Measurements from ENCODE around the gene TSSK2.
"Not testable (repeated sequence)": the region's sequence is repeated elsewhere in the genome, so short reads cannot be mapped to it uniquely, and the experiment has no call there.

Gene TSSK2

DNA sequence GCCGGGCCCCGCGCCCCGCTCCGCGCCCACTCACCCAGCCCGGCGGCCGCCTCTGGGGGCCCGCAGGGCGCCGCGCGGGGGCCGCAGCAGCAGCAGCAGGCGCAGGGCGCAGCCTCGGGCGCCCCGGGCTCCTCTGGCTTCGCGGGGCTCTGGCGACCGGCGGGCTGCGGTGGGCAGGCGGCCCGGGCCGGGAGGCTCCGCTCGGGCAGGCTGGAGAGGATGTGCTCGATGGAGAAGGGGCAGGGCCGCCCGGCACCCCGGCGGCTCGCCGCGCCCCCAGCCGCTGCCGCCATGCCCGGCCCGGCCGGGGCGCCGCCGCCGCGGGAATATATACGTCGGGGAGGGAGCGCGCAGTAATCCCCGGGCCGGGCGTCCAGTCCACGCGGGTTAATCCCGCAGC, 18.9 kb downstream of the TSSK2 start, which contains the start of gene GSC2:
Gene GSC2, minus strand, starts transcription at position 302 of the 400 bp plus-strand sequence. Its CDS starts 9 bp downstream, at position 293.
- TF ChIP-seq, protein P1, sequence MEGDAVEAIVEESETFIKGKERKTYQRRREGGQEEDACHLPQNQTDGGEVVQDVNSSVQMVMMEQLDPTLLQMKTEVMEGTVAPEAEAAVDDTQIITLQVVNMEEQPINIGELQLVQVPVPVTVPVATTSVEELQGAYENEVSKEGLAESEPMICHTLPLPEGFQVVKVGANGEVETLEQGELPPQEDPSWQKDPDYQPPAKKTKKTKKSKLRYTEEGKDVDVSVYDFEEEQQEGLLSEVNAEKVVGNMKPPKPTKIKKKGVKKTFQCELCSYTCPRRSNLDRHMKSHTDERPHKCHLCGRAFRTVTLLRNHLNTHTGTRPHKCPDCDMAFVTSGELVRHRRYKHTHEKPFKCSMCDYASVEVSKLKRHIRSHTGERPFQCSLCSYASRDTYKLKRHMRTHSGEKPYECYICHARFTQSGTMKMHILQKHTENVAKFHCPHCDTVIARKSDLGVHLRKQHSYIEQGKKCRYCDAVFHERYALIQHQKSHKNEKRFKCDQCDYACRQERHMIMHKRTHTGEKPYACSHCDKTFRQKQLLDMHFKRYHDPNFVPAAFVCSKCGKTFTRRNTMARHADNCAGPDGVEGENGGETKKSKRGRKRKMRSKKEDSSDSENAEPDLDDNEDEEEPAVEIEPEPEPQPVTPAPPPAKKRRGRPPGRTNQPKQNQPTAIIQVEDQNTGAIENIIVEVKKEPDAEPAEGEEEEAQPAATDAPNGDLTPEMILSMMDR (IDR thresholded peaks at IDR 0.05; ENCODE audit: borderline replicate concordance, insufficient read depth, low read depth, low read length), result no peak
- no peak within 1 kb of the TSS for H3K4me3 ChIP-seq (ENCODE audit: low read depth, low read length)

DNA sequence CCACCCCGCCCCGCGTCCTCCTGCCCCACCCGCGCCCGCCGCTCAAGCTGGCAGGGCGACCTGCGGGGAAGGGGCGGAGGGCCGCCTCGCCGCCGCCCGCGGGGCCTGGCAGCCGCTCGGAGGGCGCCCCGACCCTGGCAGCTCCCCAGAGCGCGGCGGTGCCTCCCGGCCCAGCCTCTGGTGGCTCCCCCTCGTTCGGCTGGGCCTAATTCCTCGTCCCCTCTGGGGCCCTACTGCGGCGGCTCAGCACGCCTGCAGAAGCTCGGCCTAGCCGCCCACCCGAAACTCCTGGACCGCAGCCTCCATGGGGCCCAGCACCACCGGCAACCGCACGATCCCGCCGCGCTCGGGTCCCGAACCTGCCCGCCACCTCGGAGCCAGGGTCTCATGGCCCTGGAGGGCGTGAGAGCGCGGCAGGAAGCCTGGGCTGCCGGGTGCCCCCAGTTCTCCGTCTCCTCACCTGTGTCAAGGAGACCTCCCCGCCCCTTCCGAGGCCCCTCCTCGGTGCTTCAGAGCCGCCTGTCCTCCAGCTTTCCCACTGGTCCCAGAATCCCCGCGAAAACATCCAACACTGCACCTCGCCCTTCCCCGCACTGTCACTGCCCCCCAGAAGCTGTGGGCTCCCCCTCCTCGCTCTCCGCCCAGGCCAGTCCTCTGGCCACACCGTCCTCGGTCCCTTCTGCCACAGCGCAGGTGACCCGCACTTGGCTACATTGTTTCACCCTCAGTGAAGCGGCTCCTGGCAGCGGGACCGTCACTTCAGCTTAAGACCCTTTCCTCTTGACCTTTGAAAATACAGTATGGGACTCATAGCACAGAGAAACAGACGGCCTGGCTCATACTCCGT, 19.6 kb downstream of the TSSK2 start:
- H3K4me3 ChIP-seq (ENCODE audit: low read depth, low read length), result no peak overlapping the region
- TF ChIP-seq, protein P1 (IDR thresholded peaks at IDR 0.05; ENCODE audit: borderline replicate concordance, insufficient read depth, low read depth, low read length), result no peak

DNA sequence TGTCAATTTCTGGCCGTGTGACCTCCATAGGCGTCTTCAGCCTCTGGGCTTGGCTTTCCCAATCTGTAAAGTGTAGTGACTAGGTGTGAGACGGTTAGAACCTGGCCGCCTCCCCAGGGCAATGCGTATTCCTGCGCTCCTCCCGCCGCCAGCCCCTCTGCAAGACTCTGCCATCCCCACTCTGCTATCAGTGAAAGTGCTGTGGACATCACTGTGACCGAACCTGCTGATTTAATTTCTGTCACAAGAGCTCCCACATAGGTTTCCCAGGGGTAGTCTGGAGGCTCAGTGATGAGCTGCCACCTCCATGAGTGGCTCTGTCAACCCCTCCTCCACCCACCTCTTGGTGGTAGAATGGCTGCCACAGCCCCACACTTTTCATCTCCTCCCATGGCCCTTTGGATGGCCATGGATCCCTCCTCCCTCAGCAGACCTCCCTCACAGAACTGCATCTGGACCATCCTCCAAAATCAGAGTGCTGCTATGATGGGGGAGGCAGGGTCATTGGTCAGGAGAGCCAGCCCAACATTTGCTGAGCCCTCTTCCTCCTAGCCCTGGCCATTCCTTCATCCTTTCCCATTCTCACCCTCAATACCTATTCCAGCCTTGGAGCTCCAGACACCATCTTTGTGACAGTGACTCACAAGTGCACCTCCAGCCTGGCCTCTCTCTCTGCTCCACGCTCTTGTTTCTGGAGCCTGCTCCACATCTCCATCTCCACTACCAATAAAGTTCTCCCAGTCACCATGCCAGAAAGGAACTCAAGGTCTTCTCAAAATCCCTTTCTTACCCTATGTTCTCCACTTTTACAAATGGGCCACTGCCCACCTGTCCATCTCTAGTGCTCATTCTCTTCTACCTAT, 20.5 kb downstream of the TSSK2 start:
- TF ChIP-seq, protein P1 (IDR thresholded peaks at IDR 0.05; ENCODE audit: borderline replicate concordance, insufficient read depth, low read depth, low read length), result no peak
- no peak overlapping the region for H3K4me3 ChIP-seq (ENCODE audit: low read depth, low read length)

DNA sequence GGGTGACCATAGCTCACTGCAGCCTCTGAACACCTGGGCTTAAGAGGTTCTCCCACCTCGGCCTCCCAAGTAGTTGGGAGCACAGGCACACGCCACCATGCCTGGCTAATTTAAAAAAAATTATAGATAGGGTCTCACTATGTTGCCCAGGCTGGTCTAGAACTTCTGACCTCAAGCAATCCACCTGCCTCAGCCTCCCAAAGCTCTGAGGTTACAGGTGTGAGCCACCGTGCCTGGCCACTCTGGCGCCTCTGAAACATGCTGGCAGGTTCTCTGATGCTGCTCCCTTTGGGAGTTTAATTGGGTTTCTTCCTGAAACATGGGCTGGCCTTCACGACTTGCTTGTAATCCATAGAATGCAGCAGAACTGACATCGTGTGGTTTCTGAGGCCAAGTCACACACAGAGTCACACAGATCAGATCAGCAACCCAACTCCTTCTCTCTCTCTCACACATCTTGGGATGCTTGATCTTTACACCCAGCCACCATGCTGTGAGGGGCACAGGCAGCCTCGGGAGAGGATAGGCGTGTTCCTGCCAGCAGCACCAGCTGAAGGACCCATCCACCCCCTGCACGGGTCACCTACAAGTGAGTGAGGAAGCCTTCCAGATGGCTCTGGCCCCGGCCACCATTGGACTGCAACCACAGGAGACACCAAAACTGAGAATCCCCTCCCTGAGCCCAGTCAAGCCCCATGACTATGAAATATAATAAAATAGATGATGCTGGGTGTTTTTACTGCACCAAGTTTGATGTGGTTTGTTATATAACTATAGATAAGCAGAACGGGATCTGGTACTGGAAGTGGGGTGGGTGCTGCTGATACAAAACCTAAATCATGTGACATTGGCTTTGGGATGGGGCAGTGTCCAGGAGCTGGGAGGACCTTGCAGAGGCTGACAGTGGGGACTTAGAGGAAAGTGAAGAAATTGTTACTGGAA, 22.1 kb downstream of the TSSK2 start:
- TF ChIP-seq, protein P1 (IDR thresholded peaks at IDR 0.05; ENCODE audit: borderline replicate concordance, insufficient read depth, low read depth, low read length), result no peak
- H3K4me3 ChIP-seq (ENCODE audit: low read depth, low read length), result no peak overlapping the region

DNA sequence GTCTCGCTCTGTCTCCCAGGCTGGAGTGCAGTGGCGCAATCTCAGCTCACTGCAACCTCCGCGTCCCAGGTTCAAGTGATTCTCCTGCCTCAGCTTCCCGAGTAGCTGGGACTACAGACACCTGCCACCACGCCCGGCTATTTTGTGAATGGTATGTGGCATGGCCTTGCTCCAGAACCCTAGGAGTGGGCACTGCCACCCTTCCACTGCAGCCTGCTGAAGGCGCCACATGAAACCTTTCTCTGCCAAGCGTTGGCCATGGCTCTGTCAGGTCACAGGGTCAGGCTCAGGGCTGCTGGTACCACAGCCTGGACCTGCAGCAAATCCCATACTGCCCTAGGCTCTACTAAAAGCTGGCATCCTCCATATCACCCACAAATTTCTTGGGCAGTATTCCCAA, 25.0 kb downstream of the TSSK2 start:
- H3K4me3 ChIP-seq (ENCODE audit: low read depth, low read length), result not testable (repeated sequence)

DNA sequence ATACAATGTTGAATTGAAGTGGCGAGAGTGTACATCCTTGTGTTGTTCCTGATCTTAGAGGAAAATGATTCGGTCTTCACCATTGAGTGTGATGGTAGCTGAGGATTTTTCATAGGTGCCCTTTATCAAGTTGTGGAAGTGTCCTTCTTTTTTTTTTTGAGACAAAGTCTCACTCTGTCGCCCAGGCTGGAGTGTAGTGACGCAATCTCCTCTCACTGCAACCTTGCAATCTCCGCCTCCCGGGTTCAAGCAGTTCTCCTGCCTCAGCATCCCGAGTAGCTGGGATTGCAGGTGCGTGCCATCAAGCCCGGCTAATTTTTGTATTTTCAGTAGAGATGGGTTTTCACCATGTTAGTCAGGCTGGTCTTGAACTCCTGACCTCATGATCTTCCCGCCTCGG, 27.5 kb downstream of the TSSK2 start:
- not testable (repeated sequence) for H3K4me3 ChIP-seq (ENCODE audit: low read depth, low read length)

DNA sequence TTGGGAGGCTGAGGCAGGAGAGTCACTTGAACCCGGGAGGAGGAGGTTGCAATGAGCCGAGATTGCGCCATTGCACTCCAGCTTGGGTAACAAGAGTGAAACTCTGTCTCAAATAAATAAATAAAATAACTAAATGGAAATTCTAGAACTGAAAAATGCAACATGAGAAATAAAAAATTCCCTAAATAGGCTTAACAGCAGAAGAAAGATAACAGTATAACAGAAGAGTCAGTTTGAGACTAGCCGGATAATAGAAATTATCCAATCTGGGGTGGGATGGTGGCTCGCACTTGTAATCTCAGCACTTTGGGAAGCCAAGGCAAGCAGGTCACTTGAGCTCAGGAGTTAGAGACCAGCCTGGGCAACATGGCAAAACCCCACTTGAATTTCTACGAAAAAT, 33.3 kb downstream of the TSSK2 start:
- no peak overlapping the region for H3K4me3 ChIP-seq (ENCODE audit: low read depth, low read length)
- TF ChIP-seq, protein P1 (IDR thresholded peaks at IDR 0.05; ENCODE audit: borderline replicate concordance, insufficient read depth, low read depth, low read length), result no peak

Data from GM12875 (cell line).